ENCODE measurements around the gene PSKH1. TPM values are rescaled to one million over a fixed set of nuclear protein-coding genes. Genes with fewer than 3 reads are reported as not detected.
A peak's percentile ranks its signal among the peaks of the same experiment; 100 is the strongest.

Gene PSKH1
- total RNA-seq, 1 donor from 2014 or later: 44.5 TPM

- DNase-seq (ENCODE audit: low spot score in 2 of 2, unreplicated experiment in 2 of 2): no peak
- H3K27ac Mint-ChIP-seq: no peak overlapping the region
- H3K4me3 Mint-ChIP-seq: no peak overlapping the region
- H3K36me3 Mint-ChIP-seq: peaks cover 33% of the 10 kb centered on the region
- H3K9me3 Mint-ChIP-seq: no peaks in the 10 kb centered on the region
- no peaks in the 10 kb centered on the region for H3K27me3 Mint-ChIP-seq (ENCODE audit: low read depth)
- TF ChIP-seq CTCF (IDR thresholded peaks at IDR 0.05; ENCODE audit: unreplicated experiment): no peak
- peaks cover 6% of the 10 kb centered on the region for H3K4me1 Mint-ChIP-seq
Observed at GRCh38 chr16:67881621-67882161, 11.4 kb upstream of the PSKH1 start.

- DNase-seq (ENCODE audit: low spot score in 2 of 2, unreplicated experiment in 2 of 2): no peak
- Mint-ChIP-seq H3K9me3 (no peaks in the 10 kb centered on the region), H3K36me3 (peaks cover 33% of the 10 kb centered on the region), H3K27me3 (ENCODE audit: low read depth) (no peaks in the 10 kb centered on the region), H3K4me3 (no peak overlapping the region), H3K4me1 (peaks cover 6% of the 10 kb centered on the region), H3K27ac (no peak overlapping the region)
- no peak for TF ChIP-seq CTCF (IDR thresholded peaks at IDR 0.05; ENCODE audit: unreplicated experiment)
Observed at GRCh38 chr16:67882374-67883145, 10.5 kb upstream of the PSKH1 start.

- peak overlapping the region; percentile 50 for H3K27ac Mint-ChIP-seq
- H3K36me3 Mint-ChIP-seq: peaks cover 33% of the 10 kb centered on the region
- DNase-seq (ENCODE audit: low spot score in 2 of 2, unreplicated experiment in 2 of 2): no peak
- no peak overlapping the region for H3K4me3 Mint-ChIP-seq
- H3K4me1 Mint-ChIP-seq: peaks cover 6% of the 10 kb centered on the region
- TF ChIP-seq CTCF (IDR thresholded peaks at IDR 0.05; ENCODE audit: unreplicated experiment): no peak
- no peaks in the 10 kb centered on the region for H3K27me3 Mint-ChIP-seq (ENCODE audit: low read depth)
- no peaks in the 10 kb centered on the region for H3K9me3 Mint-ChIP-seq
Observed at GRCh38 chr16:67883146-67883871, 9.7 kb upstream of the PSKH1 start.

- H3K4me3 Mint-ChIP-seq: no peak overlapping the region
- peaks cover 6% of the 10 kb centered on the region for H3K4me1 Mint-ChIP-seq
- peak; percentile 45 to 83 for DNase-seq (ENCODE audit: low spot score in 2 of 2, unreplicated experiment in 2 of 2)
- no peaks in the 10 kb centered on the region for H3K9me3 Mint-ChIP-seq
- peaks cover 33% of the 10 kb centered on the region for H3K36me3 Mint-ChIP-seq
- no peaks in the 10 kb centered on the region for H3K27me3 Mint-ChIP-seq (ENCODE audit: low read depth)
- peak; percentile 81 for TF ChIP-seq CTCF (IDR thresholded peaks at IDR 0.05; ENCODE audit: unreplicated experiment)
- no peak overlapping the region for H3K27ac Mint-ChIP-seq
Observed at GRCh38 chr16:67883872-67884261, 9.2 kb upstream of the PSKH1 start.

DNA sequence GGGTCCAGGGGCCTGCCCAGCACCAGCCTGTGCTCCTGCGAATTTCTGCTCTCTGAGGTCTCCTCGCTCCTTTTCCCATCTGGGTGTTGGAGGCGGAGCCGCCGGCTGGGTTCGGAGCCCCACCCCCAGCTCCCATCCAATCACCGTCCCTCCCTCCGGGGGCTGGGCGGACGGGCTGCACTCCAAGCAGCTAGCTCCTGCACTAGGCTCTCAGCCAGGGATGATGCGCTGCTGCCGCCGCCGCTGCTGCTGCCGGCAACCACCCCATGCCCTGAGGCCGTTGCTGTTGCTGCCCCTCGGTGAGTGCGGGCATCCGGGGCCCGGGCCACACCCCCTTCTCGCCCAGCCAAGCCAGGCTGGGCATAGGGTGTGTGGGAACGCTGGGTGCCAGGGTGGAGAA, 8.4 kb upstream of the PSKH1 start, which contains the start of gene NRN1L:
Gene NRN1L (plus strand): TSS at position 202 of the 400 bp plus-strand sequence. CDS start 19 bp downstream, at position 221.
- Mint-ChIP-seq H3K9me3 (no peaks in the 10 kb centered on the region), H3K36me3 (peaks cover 26% of the 10 kb centered on the region), H3K27me3 (ENCODE audit: low read depth) (no peaks in the 10 kb centered on the region), H3K27ac (peak within 1 kb of the TSS; percentile 70), H3K4me1 (peaks cover 6% of the 10 kb centered on the region), H3K4me3 (no peak within 1 kb of the TSS)
- DNase-seq (ENCODE audit: low spot score in 2 of 2, unreplicated experiment in 2 of 2): peak; percentile 74 to 85
- no peak for TF ChIP-seq CTCF (IDR thresholded peaks at IDR 0.05; ENCODE audit: unreplicated experiment)

All from mesothelial cell of epicardium (in vitro differentiated cells).